Measurements from ENCODE around the gene AGTPBP1.
A peak's percentile ranks its signal among the peaks of the same experiment; 100 is the strongest.

Gene AGTPBP1

DNA sequence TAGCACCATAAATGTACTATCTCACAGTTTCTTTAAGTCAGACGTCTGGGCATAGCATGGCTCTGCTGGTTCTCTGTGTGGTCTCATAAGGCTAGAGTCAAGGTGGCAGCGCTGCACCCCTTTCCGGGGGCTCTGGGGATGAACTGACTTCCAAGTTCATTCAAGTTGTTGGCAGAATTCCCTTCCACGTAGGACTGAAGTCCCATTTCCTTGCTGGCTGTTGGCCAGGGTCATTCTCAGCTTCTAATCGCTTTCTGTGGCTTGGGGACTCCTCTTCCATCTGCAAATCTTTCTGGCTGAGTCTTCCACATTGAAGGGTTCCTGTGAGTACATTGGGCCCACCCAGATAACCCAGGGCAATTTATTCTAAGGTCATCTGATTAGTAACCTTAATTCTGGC, 211.0 kb downstream of the AGTPBP1 start:
- DNase-seq: no peak

DNA sequence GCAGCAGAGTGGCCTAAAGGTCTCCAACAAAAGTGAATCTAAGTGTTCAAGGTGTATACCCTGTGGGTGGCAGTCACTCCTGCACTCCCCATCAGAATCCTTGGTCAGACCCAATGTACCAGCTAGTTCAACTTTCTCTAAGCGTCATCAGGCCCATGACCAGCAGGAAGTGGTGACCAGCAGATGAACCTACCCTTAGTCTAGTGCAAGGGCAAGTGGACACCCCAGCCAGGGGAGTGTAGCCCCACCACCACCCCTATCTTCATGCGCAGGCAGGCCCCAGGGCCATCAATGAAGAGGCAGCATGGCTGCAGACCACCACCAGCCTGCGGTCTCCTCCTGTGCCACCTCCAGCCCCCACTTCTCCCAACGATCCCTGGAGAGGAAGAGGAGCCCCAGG, 213.1 kb downstream of the AGTPBP1 start:
- no peak for DNase-seq

DNA sequence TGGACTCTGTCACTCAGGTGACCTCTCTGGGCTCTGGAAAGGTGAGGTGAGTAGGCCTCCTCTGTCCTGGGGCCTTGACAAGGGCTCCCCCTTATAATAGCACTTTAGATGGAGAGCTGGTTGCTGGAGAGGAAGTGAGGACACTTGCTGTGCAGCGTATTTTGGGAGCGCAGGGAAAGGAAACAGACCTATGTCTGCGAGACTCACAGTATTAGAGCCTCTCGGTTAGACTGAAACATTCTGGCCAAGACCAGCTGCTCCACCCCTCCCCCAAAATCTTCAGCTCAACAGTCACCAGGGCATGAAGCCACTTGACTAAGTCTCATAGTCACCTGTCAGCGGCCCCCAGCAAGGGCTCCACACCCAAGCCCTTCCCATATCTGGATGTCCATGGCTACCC, 213.6 kb downstream of the AGTPBP1 start:
- DNase-seq: peak in 1 of 2 experiments; percentile 4

DNA sequence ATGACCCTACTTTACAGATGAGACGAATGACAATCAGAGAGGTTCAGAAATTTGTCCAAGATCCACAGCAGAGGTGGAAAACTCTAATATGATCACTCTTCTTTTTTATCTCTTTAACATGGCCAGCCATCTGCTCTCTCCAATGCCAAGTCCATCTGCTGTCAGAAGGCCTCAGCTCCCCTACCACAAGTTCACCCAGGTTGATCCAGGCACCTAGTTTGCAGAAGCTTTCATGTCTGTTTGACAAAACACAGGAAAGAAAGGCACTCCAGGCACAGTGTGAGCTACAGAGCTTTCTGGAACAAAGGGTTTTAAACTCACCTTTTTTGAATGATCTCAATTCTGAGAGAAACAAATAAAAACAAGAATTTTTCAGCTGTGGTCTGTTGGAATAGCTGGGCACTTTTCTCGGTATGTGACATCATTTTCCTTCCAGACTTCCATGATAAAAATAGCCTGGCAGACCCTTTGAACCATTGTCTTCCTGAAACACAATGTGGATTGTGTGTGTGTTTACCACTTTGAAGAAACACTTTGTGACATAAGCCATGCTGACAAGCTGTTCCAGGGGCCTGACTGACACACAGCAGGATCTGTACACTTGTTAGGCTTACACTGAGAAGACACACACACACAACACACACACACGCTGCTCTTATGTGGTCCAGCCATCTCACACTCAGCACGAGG, 214.3 kb downstream of the AGTPBP1 start:
- DNase-seq: no peak

DNA sequence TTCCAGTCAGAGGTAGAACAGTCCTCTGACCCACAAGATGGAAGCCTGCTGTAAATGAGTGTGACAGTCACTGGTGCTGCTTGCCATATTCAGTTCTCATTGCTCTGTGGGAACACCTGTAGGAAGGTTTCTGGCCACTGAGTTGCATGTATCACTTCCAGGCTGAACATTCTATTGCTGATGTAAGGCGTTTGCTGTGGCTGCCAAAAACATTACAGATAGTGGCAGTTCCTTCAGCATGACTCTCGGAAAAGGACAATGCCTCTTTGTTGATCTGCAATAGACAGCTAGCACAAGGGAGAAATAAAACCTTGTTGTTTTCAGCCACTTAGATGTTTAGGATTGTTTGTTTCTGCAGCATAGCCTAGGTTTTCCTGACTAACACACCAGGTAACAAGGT, 217.2 kb downstream of the AGTPBP1 start:
- DNase-seq: no peak

DNA sequence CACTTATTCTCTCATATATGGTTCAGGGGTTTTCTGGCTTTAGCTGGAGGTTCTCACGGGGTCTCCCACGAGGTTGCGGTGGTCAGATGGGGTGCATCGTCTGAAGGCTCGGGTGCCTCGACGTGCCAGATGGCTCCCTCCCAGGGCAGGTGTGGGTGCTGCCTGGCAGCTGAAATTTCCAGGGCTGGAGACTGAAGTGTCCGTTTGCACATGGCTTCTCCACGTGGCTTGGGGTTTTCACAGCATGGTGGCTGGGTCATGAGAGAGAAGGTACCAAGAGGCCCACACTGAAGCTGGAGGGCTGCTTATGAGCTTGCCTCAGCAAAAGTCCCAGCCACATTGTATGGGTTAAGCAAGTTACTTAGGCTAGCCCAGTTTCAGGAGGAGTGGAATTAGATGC, 218.6 kb downstream of the AGTPBP1 start:
- DNase-seq: no peak

DNA sequence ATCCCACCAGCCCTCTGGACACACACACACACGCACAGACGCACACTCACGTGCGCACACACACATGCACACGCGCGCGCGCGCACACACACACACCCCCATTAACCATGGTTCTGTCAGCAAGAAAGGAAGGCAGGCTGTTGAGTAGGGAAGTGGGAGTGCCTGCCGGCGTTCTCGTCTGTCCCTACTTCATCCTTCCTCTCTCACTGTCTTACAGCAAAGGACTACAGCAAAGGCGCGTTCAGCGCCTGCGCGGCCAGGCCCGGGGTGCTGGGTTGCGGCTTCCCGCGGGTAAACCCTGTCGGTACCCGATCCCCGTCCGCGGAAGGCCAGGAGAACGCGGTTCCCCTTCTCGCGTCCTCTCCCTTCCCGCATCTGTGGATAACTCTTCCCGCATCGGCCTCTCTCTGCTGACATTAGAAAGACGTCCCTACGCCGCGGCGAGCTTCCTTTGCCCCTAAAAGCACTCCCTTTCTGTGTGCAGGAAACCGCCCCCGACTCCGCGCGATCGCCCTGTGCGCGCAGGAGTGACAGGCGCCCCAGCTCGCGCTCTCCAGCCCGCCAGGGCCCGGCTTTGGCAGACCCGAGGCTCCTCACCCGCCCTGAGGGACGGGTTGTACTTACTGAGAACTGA, 219.2 kb downstream of the AGTPBP1 start:
- peak; percentile 90 to 93 for DNase-seq

DNA sequence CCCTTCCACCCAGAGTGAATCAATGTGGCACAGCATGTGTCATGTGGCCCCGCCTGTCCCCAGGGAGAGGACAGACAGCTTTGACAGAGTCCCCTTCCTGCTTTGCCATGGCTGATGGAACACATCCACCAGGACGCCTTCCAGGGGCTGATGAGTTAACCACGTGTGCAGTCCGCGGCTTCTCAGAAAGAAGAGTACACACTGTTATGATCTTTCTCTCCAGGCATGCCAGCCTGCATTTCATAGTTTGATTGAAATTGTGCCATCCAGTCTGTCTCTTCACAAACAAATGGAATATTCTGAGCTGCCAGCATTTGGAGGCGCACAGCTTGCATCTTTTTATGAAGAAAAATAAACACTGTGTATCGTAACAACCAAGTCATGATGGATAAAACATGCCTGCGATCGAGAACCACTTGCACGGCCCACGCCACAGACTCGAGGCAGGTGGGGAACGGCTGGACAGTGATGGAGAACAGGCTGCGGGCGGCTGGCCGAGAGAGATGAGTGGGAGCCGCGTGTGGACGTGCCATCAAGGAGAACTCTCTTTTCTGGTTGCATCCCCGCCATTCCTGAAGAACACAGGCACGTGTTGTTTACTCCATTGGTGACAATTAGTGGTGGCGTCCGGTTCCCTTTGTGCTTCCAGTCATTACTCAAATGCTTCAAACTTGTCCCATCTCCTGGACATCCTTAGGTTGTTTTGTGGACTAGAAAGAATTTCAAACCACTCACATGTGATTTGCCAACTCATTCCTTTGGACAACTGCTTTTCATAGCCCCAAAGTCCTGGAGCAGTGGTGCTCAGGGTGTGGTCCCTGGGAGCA, 220.2 kb downstream of the AGTPBP1 start:
- DNase-seq: no peak

DNA sequence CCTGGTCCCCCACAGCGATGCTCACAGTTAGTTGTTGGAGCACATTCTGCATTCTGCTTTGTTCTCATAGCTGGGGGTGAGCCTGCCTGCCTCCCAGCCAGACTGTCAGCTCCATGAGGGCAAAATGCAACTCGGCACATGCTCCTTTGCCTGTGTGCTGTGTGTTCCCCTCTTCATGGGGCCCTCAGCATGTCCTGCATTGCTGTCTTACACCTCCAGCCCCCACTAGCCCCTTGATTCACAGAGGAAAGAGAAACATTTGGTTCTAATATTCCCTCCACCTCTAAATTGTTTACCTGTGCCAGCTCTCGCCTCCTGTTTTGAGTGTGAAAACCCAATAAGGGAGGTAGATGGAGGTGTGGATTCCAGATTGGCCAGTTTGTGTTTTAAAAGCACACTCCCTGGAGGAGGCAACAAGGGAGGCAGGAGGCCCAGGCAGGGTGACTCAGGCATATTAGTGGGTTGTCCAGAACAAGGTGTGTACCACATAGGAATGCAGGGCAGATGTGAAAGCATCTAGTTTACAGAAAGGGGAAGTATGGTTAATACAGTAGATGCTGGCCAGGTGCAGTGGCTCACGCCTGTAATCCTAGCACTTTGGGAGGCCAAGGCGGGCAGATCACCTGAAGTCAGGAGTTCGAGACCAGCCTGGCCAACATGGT, 224.6 kb downstream of the AGTPBP1 start:
- DNase-seq: no peak

DNA sequence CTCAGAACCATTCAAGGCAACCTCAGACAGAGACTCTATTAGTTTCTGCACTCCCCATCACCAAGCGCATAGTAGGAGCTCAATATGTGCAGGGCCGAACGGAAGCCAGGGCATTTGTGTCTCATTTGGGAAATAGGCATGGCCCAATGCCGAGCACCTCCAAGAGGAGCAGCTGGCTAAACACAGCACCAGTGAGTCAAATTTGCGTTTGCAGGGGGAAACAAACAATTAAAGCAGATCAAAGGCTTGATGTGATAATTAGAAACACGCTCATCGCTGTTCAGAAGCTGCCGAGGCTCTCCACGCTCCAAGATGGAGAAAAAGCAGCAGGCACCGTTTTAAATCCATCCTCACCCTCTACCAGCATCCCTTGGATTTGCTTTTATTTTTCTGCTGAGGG, 225.3 kb downstream of the AGTPBP1 start:
- no peak for DNase-seq

DNA sequence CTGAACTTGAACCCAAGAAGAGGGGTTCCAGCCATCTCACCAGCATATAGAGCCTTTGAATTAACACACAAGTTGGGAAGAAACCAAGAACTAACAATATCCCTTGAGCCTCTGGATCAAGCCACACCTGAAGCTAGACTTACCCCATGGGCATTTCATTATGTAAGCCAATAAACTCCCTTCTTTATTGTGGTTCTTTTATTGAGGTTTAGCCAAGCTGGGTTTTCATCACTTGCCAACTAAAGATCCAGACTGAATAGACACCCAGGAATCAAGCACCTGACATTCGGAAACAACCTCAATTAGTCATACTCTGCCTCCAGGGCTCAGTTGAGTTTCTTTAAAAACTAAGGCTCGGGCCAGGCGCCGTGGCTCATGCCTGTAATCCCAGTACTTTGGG, 226.7 kb downstream of the AGTPBP1 start:
- no peak for DNase-seq

DNA sequence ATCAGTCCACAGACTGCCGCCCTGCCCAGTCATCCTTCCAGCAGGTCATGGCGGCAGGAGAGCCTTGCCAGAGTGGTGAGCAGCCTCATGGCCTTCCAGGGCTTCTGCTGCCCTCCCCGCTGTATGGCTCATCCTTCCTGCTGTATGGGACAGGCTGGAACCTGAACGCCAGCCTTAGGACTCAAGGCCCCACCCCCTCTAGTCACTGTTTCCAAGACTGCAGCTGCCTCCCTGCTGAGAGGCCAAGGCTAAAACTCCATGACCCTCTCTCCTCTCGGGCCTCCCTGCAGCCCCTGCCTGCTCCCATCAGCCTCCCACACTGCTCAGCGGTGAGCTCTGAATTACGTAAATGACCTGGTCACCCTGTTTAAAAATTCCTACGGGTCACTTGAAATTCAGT, 227.5 kb downstream of the AGTPBP1 start:
- no peak for DNase-seq

DNA sequence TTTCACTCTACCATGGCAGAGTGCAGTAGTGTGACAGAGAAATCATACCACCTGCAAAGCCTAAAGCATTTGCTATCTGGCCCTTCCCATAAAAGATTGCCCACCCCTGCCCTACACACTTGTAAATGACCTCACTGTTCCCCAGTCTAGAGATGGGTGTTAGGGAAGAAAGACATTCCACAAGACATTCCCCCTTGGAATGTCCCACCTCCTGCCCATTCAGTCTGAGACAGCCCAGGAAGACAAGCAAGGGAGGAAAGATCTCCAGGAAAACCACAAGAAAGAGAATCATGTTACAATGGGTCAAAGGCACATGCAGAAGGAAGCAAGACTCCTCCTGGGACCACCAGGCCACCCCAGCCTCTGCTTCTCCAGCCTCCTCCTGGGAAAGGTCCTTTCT, 230.0 kb downstream of the AGTPBP1 start:
- DNase-seq: no peak

DNA sequence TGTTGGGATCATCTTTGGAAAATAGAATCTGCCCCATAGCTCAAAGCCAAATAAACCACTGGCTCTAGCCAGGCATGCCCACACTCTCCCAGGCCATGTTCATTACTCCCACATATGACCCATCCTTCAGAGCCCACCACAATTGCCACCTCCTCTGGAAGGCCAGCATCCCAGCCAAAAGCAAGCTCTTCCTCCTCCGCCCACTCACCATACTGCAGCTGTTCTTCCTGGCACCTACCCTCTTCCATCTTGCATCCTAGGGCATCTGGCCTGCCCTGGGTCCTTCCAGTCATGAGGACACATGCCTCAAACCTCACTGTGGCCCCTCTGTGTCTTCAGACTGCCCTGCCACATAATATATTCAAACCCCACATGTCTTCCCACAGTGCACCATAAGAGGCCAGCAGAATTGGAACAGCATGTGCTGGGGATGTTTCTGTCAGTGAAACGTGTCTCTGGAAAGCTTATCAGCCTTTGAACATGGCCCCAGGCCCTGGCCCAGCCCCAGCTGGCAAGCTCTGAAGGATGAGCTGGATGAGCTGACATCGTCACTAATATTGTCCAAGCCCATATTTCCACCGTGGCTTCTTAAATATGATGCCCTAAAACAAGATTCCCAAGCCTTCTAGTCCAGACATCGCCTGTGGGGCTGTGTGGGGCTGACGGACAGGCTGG, 230.8 kb downstream of the AGTPBP1 start:
- DNase-seq: no peak

DNA sequence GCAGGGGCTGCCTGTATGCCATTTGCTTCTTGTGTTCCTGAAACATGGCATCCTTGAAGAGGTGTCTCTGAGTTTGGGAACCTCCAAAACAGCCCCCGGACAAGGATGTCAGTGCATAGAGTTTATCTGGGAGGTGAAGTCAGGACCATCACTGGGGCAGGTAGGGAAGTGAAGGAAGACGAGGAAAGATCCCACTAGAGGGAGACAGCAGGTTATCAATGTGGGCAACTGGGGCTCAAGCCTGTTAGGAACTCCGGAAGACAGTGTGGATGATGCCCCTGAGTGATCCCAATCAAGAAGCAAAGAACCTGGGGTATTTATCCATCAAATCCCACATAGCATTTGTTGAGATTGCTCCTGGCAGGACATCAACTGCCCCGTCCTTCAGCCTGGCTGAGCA, 233.1 kb downstream of the AGTPBP1 start:
- DNase-seq: no peak

DNA sequence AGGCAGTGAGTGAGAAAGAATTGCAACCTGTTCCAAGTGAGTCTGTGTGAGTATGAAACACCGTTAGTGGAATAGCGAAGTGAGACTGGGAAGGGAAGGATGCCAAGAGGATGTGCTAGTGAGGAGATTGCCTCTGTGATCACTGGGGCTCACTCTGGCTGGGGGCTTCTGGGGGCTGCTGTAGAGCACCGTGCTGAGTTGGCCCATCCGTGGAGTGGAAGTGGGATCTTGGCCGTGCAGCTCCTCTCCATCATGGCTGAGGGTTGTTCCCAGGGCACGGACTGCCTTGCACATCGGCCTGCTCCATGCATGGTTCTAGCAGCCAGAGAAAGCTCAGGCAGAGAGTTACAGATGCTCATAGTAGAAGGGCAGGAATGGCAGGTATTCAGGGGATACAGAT, 236.1 kb downstream of the AGTPBP1 start:
- DNase-seq: no peak

DNA sequence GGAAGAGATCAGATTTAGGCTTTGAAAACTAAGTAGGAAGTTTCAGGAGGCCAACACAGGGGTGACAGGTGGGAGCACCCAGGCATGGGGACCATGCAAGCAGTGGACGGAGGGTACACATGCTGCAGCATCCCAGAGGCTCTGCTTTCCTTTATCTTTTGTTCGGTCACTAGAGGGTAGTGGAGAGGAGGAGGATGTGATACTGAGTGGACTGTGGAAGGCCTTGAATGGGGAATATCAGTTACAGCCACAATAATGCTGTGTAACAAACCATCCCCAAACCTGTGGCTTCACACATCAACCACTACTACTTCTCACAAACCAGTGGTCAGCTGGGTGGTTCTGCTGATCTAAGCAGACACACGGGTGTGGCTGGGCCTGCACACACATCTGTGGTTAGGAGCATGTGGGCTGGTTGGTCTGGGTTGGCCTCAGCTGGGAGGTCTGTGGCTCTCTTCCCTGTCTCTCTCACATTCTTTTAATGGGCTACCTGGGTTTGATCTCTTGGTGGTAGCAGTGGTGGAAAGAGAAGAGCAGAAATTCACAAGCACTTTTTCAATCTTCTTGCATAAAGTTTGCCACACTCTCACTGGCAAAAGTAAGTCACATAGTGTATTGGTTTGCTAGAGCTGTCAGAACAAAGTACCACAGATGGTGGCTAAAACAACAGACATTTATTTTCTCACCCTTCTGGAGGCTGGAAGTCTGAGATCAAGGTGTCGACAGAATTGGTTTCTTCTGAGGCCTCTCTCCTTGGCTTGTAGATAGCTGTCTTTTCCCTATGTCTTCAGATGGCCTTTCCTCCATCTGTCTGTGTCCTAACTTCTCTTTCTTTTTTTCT, 238.7 kb downstream of the AGTPBP1 start:
- no peak for DNase-seq

DNA sequence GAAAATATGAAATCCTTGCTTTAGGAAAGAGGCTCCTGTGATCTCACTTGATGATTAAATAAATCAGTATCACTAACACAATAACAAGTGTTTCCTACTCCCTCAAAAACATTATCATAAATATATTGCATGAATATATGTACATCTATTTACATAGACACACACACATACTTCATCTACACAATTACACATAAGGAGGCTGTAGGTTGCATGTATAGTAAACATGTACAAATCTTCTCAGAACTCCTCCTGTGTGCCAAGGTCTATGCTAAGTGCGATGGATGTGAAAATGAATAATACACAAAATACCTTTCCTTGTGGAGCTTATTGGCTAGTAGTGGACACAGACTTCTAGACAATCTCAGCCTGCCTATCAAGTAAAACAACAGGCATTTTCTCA, 239.9 kb downstream of the AGTPBP1 start:
- DNase-seq: no peak

DNA sequence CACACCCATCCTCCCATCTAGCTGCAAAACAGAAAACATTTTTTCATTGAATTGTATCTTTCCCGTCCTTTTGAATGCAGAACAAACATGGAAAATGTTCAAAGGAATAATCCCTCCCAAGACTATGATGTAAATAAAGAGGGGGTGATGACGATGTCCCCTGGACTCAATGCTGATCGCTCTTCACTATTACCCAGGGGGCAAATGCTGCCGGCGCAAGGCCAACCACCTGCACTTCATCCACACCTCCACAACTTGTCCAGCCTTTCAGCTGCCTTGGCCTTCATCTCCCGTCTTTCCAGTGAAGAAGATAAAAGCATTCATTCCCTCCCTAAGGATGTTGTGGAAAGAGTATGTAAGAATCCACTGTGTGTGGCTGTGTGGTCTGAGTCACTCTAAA, 240.3 kb downstream of the AGTPBP1 start:
- DNase-seq: no peak
